22Rv1 (cell line): Measurements from ENCODE around the gene C1orf198.

Source experiments
- ZFX ChIP-seq: fragments of 450-650 bp; IDR thresholded peaks from 2 replicates; pipeline ENCODE4 v1.6.1; 2017; ENCODE audit warnings: antibody characterized with exemption, borderline replicate concordance
- TF ChIP-seq, protein P1 (sequence below): fragments of 450-650 bp; IDR thresholded peaks from 2 replicates; pipeline ENCODE4 v1.5.1; 2017; ENCODE audit warnings: mild to moderate bottlenecking

- TF ChIP-seq, protein P1, sequence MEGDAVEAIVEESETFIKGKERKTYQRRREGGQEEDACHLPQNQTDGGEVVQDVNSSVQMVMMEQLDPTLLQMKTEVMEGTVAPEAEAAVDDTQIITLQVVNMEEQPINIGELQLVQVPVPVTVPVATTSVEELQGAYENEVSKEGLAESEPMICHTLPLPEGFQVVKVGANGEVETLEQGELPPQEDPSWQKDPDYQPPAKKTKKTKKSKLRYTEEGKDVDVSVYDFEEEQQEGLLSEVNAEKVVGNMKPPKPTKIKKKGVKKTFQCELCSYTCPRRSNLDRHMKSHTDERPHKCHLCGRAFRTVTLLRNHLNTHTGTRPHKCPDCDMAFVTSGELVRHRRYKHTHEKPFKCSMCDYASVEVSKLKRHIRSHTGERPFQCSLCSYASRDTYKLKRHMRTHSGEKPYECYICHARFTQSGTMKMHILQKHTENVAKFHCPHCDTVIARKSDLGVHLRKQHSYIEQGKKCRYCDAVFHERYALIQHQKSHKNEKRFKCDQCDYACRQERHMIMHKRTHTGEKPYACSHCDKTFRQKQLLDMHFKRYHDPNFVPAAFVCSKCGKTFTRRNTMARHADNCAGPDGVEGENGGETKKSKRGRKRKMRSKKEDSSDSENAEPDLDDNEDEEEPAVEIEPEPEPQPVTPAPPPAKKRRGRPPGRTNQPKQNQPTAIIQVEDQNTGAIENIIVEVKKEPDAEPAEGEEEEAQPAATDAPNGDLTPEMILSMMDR: no peak
- TF ChIP-seq ZFX: no peak
Measured at GRCh38 chr1:230855886-230856285, 12.4 kb downstream of the C1orf198 start.
